HG03060 (cell line): Measurements from ENCODE around the gene PCDH17.

Experiments used
- ATAC-seq: cut with Tn5 transposase; IDR thresholded peaks from one replicate; pipeline ENCODE4 v1.9.1; 2021; ENCODE audit warnings: low read depth, moderate number of reproducible peaks; ENCODE audit not compliant: unreplicated experiment

PCDH17 gene

GRCh38 chr13:57633950-57634838 lies 2.6 kb downstream of the PCDH17 start:
- no peak for ATAC-seq

- ATAC-seq: no peak
Measured at GRCh38 chr13:57634839-57635165, 3.3 kb downstream of the PCDH17 start.

GRCh38 chr13:57635541-57636085 lies 4.1 kb downstream of the PCDH17 start:
- ATAC-seq: no peak

- ATAC-seq: no peak
Measured at GRCh38 chr13:57636816-57637215, 5.3 kb downstream of the PCDH17 start.

- no peak for ATAC-seq
Measured at GRCh38 chr13:57637515-57637914, 6.0 kb downstream of the PCDH17 start.

- ATAC-seq: no peak
Measured at GRCh38 chr13:57638186-57638890, 6.8 kb downstream of the PCDH17 start.

- ATAC-seq: no peak
Measured at GRCh38 chr13:57640607-57641006, 9.1 kb downstream of the PCDH17 start.

GRCh38 chr13:57641051-57641450 lies 9.5 kb downstream of the PCDH17 start:
- ATAC-seq: no peak

- no peak for ATAC-seq
Measured at GRCh38 chr13:57644106-57644505, 12.6 kb downstream of the PCDH17 start.

- no peak for ATAC-seq
Measured at GRCh38 chr13:57653229-57653989, 21.9 kb downstream of the PCDH17 start.

- ATAC-seq: no peak
Measured at GRCh38 chr13:57665481-57665880, 33.9 kb downstream of the PCDH17 start.

- no peak for ATAC-seq
Measured at GRCh38 chr13:57666131-57666953, 34.8 kb downstream of the PCDH17 start.

- no peak for ATAC-seq
Measured at GRCh38 chr13:57672168-57672567, 40.6 kb downstream of the PCDH17 start.

- no peak for ATAC-seq
Measured at GRCh38 chr13:57673197-57673596, 41.7 kb downstream of the PCDH17 start.

- ATAC-seq: no peak
Measured at GRCh38 chr13:57675526-57675925, 44.0 kb downstream of the PCDH17 start.

GRCh38 chr13:57680609-57681008 lies 49.1 kb downstream of the PCDH17 start:
- ATAC-seq: no peak

GRCh38 chr13:57682128-57682716 lies 50.7 kb downstream of the PCDH17 start:
- ATAC-seq: no peak

- no peak for ATAC-seq
Measured at GRCh38 chr13:57698851-57699250, 67.3 kb downstream of the PCDH17 start.

GRCh38 chr13:57704031-57704430 lies 72.5 kb downstream of the PCDH17 start:
- ATAC-seq: no peak

- ATAC-seq: no peak
Measured at GRCh38 chr13:57716295-57716694, 84.8 kb downstream of the PCDH17 start.
